Endothelial cell of umbilical vein (primary cell): ENCODE results near the gene H2AZ2. TPM values are rescaled to one million over a fixed set of nuclear protein-coding genes. Genes with fewer than 3 reads are reported as not detected.

ENCODE experiments used
- BruUV-seq: library from RNA; stranded (reverse); fragments of 400-500 nt; replicated peaks from 2 replicates; lab custom pipeline; 2021; lab: Mats Ljungman, UMichigan
- CTCF ChIA-PET: fragments of 300-600, 350-600 bp; sonication (Branson Sonifier 250); formaldehyde crosslinking; loops from one replicate; lab custom pipeline; 2021; ENCODE audit warnings: antibody characterized with exemption, inconsistent platforms; lab: Charles Lee
- POLR2A ChIA-PET: fragments of 300-600, 350-600 bp; sonication (Branson Sonifier 250); formaldehyde crosslinking; loops from one replicate; lab custom pipeline; 2021; ENCODE audit warnings: antibody characterized with exemption, inconsistent platforms; lab: Charles Lee
- DNase-seq: peaks from one replicate; pipeline ENCODE4 v3.0.0-alpha.2; 2011; ENCODE audit warnings: low read depth, low spot score
- FAIRE-seq: peaks from 2 replicates; lab custom pipeline; 2011; peaks lifted over from hg19 to GRCh38; lab: Jason Lieb, UNC
- H2AFZ ChIP-seq: 2 replicates; pipeline ENCODE4 v1.6.0; 2012; ENCODE audit warnings: low read depth, low read length, control low read depth, inconsistent platforms
- H3K27ac ChIP-seq: 2 replicates; pipeline ENCODE4 v1.5.1; 2011; ENCODE audit warnings: low read depth, mild to moderate bottlenecking, control low read depth, low read length, moderate library complexity; ENCODE audit not compliant: insufficient read depth
- H3K27me3 ChIP-seq, 2 experiments: 2 replicates each; pipeline versions ENCODE4 v1.6.0 to v1.6.1; 2011; ENCODE audit warnings: low read length in 2 of 2, mixed read lengths in 1 of 2; ENCODE audit not compliant: control insufficient read depth in 2 of 2, insufficient read depth in 2 of 2
- H3K36me3 ChIP-seq, 2 experiments: 2 replicates in 1 of 2; 3 replicates in 1 of 2; pipeline ENCODE4 v1.5.1; 2011; ENCODE audit warnings: low read length in 2 of 2, mild to moderate bottlenecking in 1 of 2, moderate library complexity in 1 of 2; ENCODE audit not compliant: control insufficient read depth in 2 of 2, insufficient read depth in 2 of 2; ENCODE audit errors: extremely low read depth in 1 of 2
- H3K4me1 ChIP-seq: 3 replicates; pipeline ENCODE4 v1.5.1; 2011; ENCODE audit warnings: mild to moderate bottlenecking, low read length; ENCODE audit not compliant: control insufficient read depth, insufficient read depth; ENCODE audit errors: extremely low read depth
- H3K4me2 ChIP-seq: 2 replicates; pipeline ENCODE4 v1.6.1; 2011; ENCODE audit warnings: low read length, control low read depth, mixed read lengths; ENCODE audit not compliant: insufficient read depth
- H3K4me3 ChIP-seq, 3 experiments: fragments of 200-600 bp in 1 of 3; sonication (generic), shearing (Covaris generic) in 1 of 3; replicated peaks in 1 of 3; 2 replicates each; pipeline ENCODE4 v1.5.1; 2011 to 2016; ENCODE audit warnings: control low read depth in 3 of 3, low read length in 3 of 3, mild to moderate bottlenecking in 2 of 3, inconsistent platforms in 1 of 3, low read depth in 1 of 3, moderate library complexity in 1 of 3; ENCODE audit not compliant: insufficient read depth in 1 of 3
- H3K79me2 ChIP-seq: 2 replicates; pipeline ENCODE4 v1.6.0; 2012; ENCODE audit warnings: low read length, inconsistent platforms; ENCODE audit not compliant: control insufficient read depth, insufficient read depth
- H3K9ac ChIP-seq: replicated peaks from 2 replicates; pipeline ENCODE3; 2011; ENCODE audit warnings: low read length, control low read depth; ENCODE audit not compliant: insufficient read depth; ENCODE audit errors: extremely low read depth
- H3K9me1 ChIP-seq: replicated peaks from 3 replicates; pipeline ENCODE4 v1.6.0; 2011; ENCODE audit warnings: mild to moderate bottlenecking, low read length; ENCODE audit not compliant: control insufficient read depth, insufficient read depth; ENCODE audit errors: extremely low read depth
- H3K9me3 ChIP-seq: replicated peaks from 2 replicates; pipeline ENCODE4 v1.5.1; 2012; ENCODE audit warnings: low read length, inconsistent platforms; ENCODE audit not compliant: control insufficient read depth, insufficient read depth
- H4K20me1 ChIP-seq: replicated peaks from 2 replicates; pipeline ENCODE3; 2011; ENCODE audit warnings: mild to moderate bottlenecking, low read length; ENCODE audit not compliant: control insufficient read depth, insufficient read depth; ENCODE audit errors: extremely low read depth
- EZH2 ChIP-seq: IDR thresholded peaks from 2 replicates; pipeline ENCODE4 v1.6.1; 2012; ENCODE audit warnings: borderline replicate concordance, low read depth, mild to moderate bottlenecking, moderate library complexity, low read length, inconsistent platforms; ENCODE audit not compliant: severe bottlenecking
- FOS ChIP-seq: IDR thresholded peaks from 2 replicates; pipeline ENCODE4 v1.6.1; 2011; ENCODE audit warnings: mild to moderate bottlenecking, low read length, moderate library complexity, borderline replicate concordance; ENCODE audit not compliant: insufficient read depth
- GATA2 ChIP-seq: IDR thresholded peaks from 2 replicates; pipeline ENCODE4 v1.7.0; 2011; ENCODE audit warnings: low read depth, mild to moderate bottlenecking, moderate library complexity, mixed read lengths, low read length; ENCODE audit not compliant: insufficient read length, insufficient read depth
- JUN ChIP-seq: IDR thresholded peaks from 2 replicates; pipeline ENCODE4 v1.6.1; 2011; ENCODE audit warnings: borderline replicate concordance, low read depth; ENCODE audit not compliant: insufficient read length, insufficient read depth
- MYC ChIP-seq: IDR thresholded peaks from one replicate; pipeline ENCODE4 v1.6.1; 2011; ENCODE audit warnings: mild to moderate bottlenecking, low read depth, low read length
- POLR2A ChIP-seq: IDR thresholded peaks from 2 replicates; pipeline ENCODE4 v1.6.1; 2012; ENCODE audit warnings: low read depth, mild to moderate bottlenecking, control low read depth, low read length
- POLR2AphosphoS5 ChIP-seq: IDR thresholded peaks from 2 replicates; pipeline ENCODE4 v1.6.1; 2012; ENCODE audit warnings: low read depth, mild to moderate bottlenecking, control low read depth, low read length, moderate library complexity; ENCODE audit not compliant: insufficient read depth
- dilution Hi-C: fragments of 300-500 bp; cut with MboI; formaldehyde crosslinking; loops from one replicate; pipeline ENCODE4 v1.15.0; 2019; ENCODE audit warnings: low sequenced_read_pairs; ENCODE audit not compliant: extremely low pct_ligation_motif_present
- intact Hi-C: fragments of 100-400 bp; cut with micrococcal nuclease; formaldehyde crosslinking; loops from one replicate; pipeline ENCODE4 v1.10.0; 2022
- polyA plus RNA-seq, 4 experiments: library from polyadenylated mRNA; depleted of rRNA in 3 of 4; stranded (reverse) in 3 of 4; unstranded in 1 of 4; fragments of >200 nt; gene quantifications; 2 replicates each; pipeline versions ENCODE4 v1.2.1 to v1.2.3, GENCODE V29; 2011 to 2012; ENCODE audit warnings: missing spikeins in 1 of 4
- total RNA-seq: library from RNA; stranded (reverse); gene quantifications from 2 replicates; pipeline ENCODE4 v1.2.3, GENCODE V29; 2021
- TF ChIP-seq, protein P1 (sequence below), 2 donors: IDR thresholded peaks; 1 replicate in 1 of 2; 2 replicates in 1 of 2; pipeline ENCODE4 v1.5.1; 2011; ENCODE audit warnings: low read length in 2 of 2, mild to moderate bottlenecking in 2 of 2, moderate library complexity in 2 of 2, control low read depth in 1 of 2, inconsistent platforms in 1 of 2, low read depth in 1 of 2; ENCODE audit not compliant: insufficient read depth in 1 of 2; ENCODE audit errors: extremely low read depth in 1 of 2
- TF ChIP-seq, protein P2 (sequence below): IDR thresholded peaks from 2 replicates; pipeline ENCODE4 v1.6.1; 2011; ENCODE audit not compliant: insufficient read depth, insufficient read length

Gene H2AZ2
- total and polyA plus RNA-seq, 2 donors (not counting 3 experiments of a cell fraction or from before 2014, with no cell fraction given), result 225 to 232 TPM

DNA sequence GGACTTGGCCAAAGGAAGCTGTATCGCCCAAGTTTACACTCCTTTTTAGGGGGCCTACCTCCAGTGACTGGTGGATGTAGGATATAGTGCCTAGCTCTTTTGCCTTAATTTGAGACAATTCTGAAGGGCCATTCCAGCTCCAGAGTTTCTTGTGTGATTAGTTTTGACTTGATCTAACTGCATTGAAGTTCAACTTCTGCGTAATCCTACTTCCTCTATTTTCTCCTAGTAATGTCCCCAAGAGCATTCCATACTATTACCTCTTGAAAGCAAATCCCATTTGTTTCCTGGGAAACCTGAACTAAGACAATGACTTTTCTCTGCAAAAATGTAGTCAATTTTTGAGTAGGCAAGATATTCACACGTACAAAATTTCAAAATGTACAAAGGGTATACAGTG, 4.7 kb upstream of the H2AZ2 start:
- Histone ChIP-seq H4K20me1 (no peaks in the 10 kb centered on the region), H3K9me3 (no peaks in the 10 kb centered on the region), H3K4me1 (no peaks in the 10 kb centered on the region), H3K9me1 (no peaks in the 10 kb centered on the region), H3K4me3 (no peak overlapping the region), H3K9ac (no peak overlapping the region), H2AFZ (no peak overlapping the region), H3K4me2 (no peak overlapping the region), H3K36me3 (no peaks in the 10 kb centered on the region), H3K79me2 (no peaks in the 10 kb centered on the region), H3K27me3 (no peaks in the 10 kb centered on the region), H3K27ac (no peak overlapping the region)
- dilution Hi-C loops, result no loop called here
- CTCF ChIA-PET, result interaction anchor here (1.7 kb wide), 1 partner anchor 284 kb away, joined by 5 read pairs; no protein-coding TSS in a partner anchor
- TF ChIP-seq MYC (no peak), POLR2A (no peak), POLR2AphosphoS5 (no peak), EZH2 (no peak), GATA2 (no peak), FOS (no peak), JUN (no peak)
- TF ChIP-seq, protein P1, sequence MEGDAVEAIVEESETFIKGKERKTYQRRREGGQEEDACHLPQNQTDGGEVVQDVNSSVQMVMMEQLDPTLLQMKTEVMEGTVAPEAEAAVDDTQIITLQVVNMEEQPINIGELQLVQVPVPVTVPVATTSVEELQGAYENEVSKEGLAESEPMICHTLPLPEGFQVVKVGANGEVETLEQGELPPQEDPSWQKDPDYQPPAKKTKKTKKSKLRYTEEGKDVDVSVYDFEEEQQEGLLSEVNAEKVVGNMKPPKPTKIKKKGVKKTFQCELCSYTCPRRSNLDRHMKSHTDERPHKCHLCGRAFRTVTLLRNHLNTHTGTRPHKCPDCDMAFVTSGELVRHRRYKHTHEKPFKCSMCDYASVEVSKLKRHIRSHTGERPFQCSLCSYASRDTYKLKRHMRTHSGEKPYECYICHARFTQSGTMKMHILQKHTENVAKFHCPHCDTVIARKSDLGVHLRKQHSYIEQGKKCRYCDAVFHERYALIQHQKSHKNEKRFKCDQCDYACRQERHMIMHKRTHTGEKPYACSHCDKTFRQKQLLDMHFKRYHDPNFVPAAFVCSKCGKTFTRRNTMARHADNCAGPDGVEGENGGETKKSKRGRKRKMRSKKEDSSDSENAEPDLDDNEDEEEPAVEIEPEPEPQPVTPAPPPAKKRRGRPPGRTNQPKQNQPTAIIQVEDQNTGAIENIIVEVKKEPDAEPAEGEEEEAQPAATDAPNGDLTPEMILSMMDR (IDR thresholded peaks at IDR 0.05; ENCODE audit: extremely low read depth in 1 of 2, insufficient read depth in 1 of 2, low read depth in 1 of 2, low read length in 2 of 2), result no peak
- TF ChIP-seq, protein P2, sequence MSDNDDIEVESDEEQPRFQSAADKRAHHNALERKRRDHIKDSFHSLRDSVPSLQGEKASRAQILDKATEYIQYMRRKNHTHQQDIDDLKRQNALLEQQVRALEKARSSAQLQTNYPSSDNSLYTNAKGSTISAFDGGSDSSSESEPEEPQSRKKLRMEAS, result no peak
- POLR2A ChIA-PET, result no interaction called here
- FAIRE-seq (no peak), DNase-seq (no peak)
- BruUV-seq, result no TSS peak
- intact Hi-C loops, result no loop called here
